A673 (cell line): ENCODE data around the gene NTNG2.

Experiments
- CTCF ChIP-seq: fragments of 300-800, 200-600 bp; sonication (generic); conservative IDR thresholded peaks from 2 replicates; pipeline ENCODE4 v1.5.1; 2017; ENCODE audit warnings: low read depth, mild to moderate bottlenecking, antibody characterized with exemption, low read length, moderate library complexity, mixed read lengths
- EZH2 ChIP-seq: fragments of 200-600 bp; sonication (generic); IDR thresholded peaks from 2 replicates; pipeline ENCODE4 v1.6.1; 2017; ENCODE audit warnings: borderline replicate concordance, low read depth, mild to moderate bottlenecking, mixed read lengths, antibody characterized with exemption, low read length; ENCODE audit not compliant: poor library complexity, severe bottlenecking

GRCh38 chr9:132147331-132147730 is 14.5 kb upstream of the NTNG2 start:
- TF ChIP-seq EZH2 (no peak), CTCF (no peak)
